Measurements from ENCODE around the gene LHB. TPM values are rescaled to one million over a fixed set of nuclear protein-coding genes. Genes with fewer than 3 reads are reported as not detected.

Gene LHB
- total and polyA plus RNA-seq, 2 donors (not counting 1 experiment from before 2014, with no cell fraction given), result 1.1 to 4.7 TPM

DNA sequence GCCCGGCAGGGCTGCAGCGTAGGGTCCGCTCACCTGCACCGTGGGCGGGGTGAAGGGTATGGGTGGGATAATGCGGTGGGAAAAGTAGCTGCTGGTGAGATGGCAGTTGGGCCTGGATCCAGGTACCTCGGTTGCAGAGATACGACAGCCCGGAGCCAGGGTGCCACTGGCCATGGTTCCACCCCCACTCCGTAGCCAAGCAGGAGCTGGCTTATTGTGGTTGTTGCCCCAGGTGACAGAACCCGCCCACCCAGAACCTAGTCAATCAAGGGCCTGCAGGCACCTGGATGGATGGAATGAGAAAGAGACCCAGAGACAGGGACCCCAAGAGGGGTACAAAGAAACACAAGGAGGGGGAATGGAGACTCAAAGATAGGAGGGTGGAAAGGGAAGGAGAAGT lies 3.5 kb upstream of the LHB start:
- no peaks in the 10 kb centered on the region for H3K79me2 ChIP-seq (ENCODE audit: control insufficient read depth, insufficient read depth, low read length)
- no peak overlapping the region for H3K27ac ChIP-seq (ENCODE audit: low read length in 2 of 2)
- DNase-seq (no peak), ATAC-seq (ENCODE audit: low read depth) (no peak)
- H3K9me3 Mint-ChIP-seq (ENCODE audit: insufficient read depth), result no peaks in the 10 kb centered on the region
- peaks cover 25 to 40% of the 10 kb centered on the region in 2 donors for H3K4me1 ChIP-seq (ENCODE audit: control insufficient read depth in 2 of 2, insufficient read depth in 2 of 2, low read length in 2 of 2)
- peak overlapping the region; percentile 32 for H3K4me2 ChIP-seq (replicated peaks; ENCODE audit: low read depth, low read length, poor library complexity, severe bottlenecking)
- peaks cover 3% of the 10 kb centered on the region for H3K27me3 Mint-ChIP-seq
- no peak overlapping the region for H3K9ac ChIP-seq (ENCODE audit: low read length)
- peaks cover 0 to 9% (median 2%) of the 10 kb centered on the region in 4 experiments for H3K27me3 ChIP-seq (replicated peaks in 1 of 4; ENCODE audit: control extremely low read depth in 1 of 4, control insufficient read depth in 3 of 4, insufficient read depth in 4 of 4, low read length in 3 of 4)
- H4K20me1 ChIP-seq (ENCODE audit: control insufficient read depth, insufficient read depth, low read length, poor library complexity, severe bottlenecking), result no peaks in the 10 kb centered on the region
- H2AFZ ChIP-seq (ENCODE audit: insufficient read depth, low read depth, low read length, poor library complexity, severe bottlenecking), result no peak overlapping the region
- ChIA-PET POLR2A (interaction anchor here (0.6 to 1.4 kb wide), 4 partner anchors 23 to 232 kb away, joined by 4 to 5 read pairs (median 4); partner anchors contain the start of genes GYS1, LIN7B and RUVBL2), CTCF (interaction anchor here (1.0 kb wide), 1 partner anchor 50 kb away, joined by 3 read pairs; no protein-coding TSS in a partner anchor)
- peak overlapping the region; percentile 89 for H3K4me3 Mint-ChIP-seq
- TF ChIP-seq EZH2 (IDR thresholded peaks at IDR 0.05; ENCODE audit: borderline replicate concordance, insufficient read depth, low read depth, low read length, poor library complexity, severe bottlenecking) (no peak), CTCF (IDR thresholded peaks at IDR 0.05) (no peak)
- intact Hi-C loops (cut with micrococcal nuclease), result no loop called here
- peaks cover 34% of the 10 kb centered on the region for H3K4me1 Mint-ChIP-seq
- H3K9me3 ChIP-seq (ENCODE audit: control extremely low read depth in 1 of 3, control insufficient read depth in 2 of 3, insufficient read depth in 1 of 3, low read length in 2 of 3), result no peaks in the 10 kb centered on the region
- no peak overlapping the region for H3K27ac Mint-ChIP-seq
- 90% methylated on average over 9 of the region's 11 CpGs for WGBS (ENCODE audit: insufficient coverage)
- no peaks in the 10 kb centered on the region for H3K36me3 ChIP-seq (replicated peaks in 1 of 2; ENCODE audit: control extremely low read depth in 1 of 2, control insufficient read depth in 1 of 2, extremely low read depth in 1 of 2, insufficient read depth in 2 of 2, low read length in 1 of 2)
- no peak overlapping the region for H3K4me3 ChIP-seq (ENCODE audit: control extremely low read depth in 1 of 5, extremely low read depth in 1 of 5, insufficient read depth in 1 of 5, low read depth in 2 of 5, low read length in 4 of 5)

GRCh38 chr19:49019242-49019932 lies 2.5 kb upstream of the LHB start:
- peak overlapping the region; percentile 89 for H3K4me3 Mint-ChIP-seq
- intact Hi-C loops (cut with micrococcal nuclease), result loop anchor here (2.0 kb wide), 1 partner anchor 27 kb away; the partner anchor contains the start of genes GYS1 and RUVBL2
- peak overlapping the region; percentile 88 for H2AFZ ChIP-seq (ENCODE audit: insufficient read depth, low read depth, low read length, poor library complexity, severe bottlenecking)
- ATAC-seq (ENCODE audit: low read depth) (peak; percentile 61), DNase-seq (peak; percentile 78)
- no peak overlapping the region for H3K27ac ChIP-seq (ENCODE audit: low read length in 2 of 2)
- peak overlapping the region; percentile 64 for H3K27ac Mint-ChIP-seq
- no peaks in the 10 kb centered on the region for H3K9me3 ChIP-seq (ENCODE audit: control extremely low read depth in 1 of 3, control insufficient read depth in 2 of 3, insufficient read depth in 1 of 3, low read length in 2 of 3)
- ChIA-PET CTCF (interaction anchor here (0.7 to 1.9 kb wide), 6 partner anchors 15 to 55 kb away, joined by 3 to 10 read pairs (median 3); no protein-coding TSS in a partner anchor), POLR2A (interaction anchor here (0.6 to 1.4 kb wide), 7 partner anchors 22 to 878 kb away, joined by 3 to 6 read pairs (median 4); partner anchors contain the start of genes GYS1, LIN7B and RUVBL2)
- no peaks in the 10 kb centered on the region for H4K20me1 ChIP-seq (ENCODE audit: control insufficient read depth, insufficient read depth, low read length, poor library complexity, severe bottlenecking)
- H3K4me3 ChIP-seq (ENCODE audit: control extremely low read depth in 1 of 5, extremely low read depth in 1 of 5, insufficient read depth in 1 of 5, low read depth in 2 of 5, low read length in 4 of 5), result peak overlapping the region in 4 of 5 experiments; percentile 52 to 73 (median 60)
- 12% methylated on average over 39 of the region's 41 CpGs for WGBS (ENCODE audit: insufficient coverage)
- H3K27me3 ChIP-seq (replicated peaks in 1 of 4; ENCODE audit: control extremely low read depth in 1 of 4, control insufficient read depth in 3 of 4, insufficient read depth in 4 of 4, low read length in 3 of 4), result peaks cover 0 to 9% (median 2%) of the 10 kb centered on the region in 4 experiments
- TF ChIP-seq CTCF (IDR thresholded peaks at IDR 0.05) (no peak), EZH2 (IDR thresholded peaks at IDR 0.05; ENCODE audit: borderline replicate concordance, insufficient read depth, low read depth, low read length, poor library complexity, severe bottlenecking) (no peak)
- peak overlapping the region; percentile 99 for H3K4me2 ChIP-seq (replicated peaks; ENCODE audit: low read depth, low read length, poor library complexity, severe bottlenecking)
- peak overlapping the region; percentile 72 for H3K9ac ChIP-seq (ENCODE audit: low read length)
- peaks cover 0 to 4% of the 10 kb centered on the region in 2 experiments for H3K36me3 ChIP-seq (replicated peaks in 1 of 2; ENCODE audit: control extremely low read depth in 1 of 2, control insufficient read depth in 1 of 2, extremely low read depth in 1 of 2, insufficient read depth in 2 of 2, low read length in 1 of 2)
- peaks cover 25 to 40% of the 10 kb centered on the region in 2 donors for H3K4me1 ChIP-seq (ENCODE audit: control insufficient read depth in 2 of 2, insufficient read depth in 2 of 2, low read length in 2 of 2)
- H3K9me3 Mint-ChIP-seq (ENCODE audit: insufficient read depth), result no peaks in the 10 kb centered on the region
- H3K4me1 Mint-ChIP-seq, result peaks cover 34% of the 10 kb centered on the region
- H3K79me2 ChIP-seq (ENCODE audit: control insufficient read depth, insufficient read depth, low read length), result no peaks in the 10 kb centered on the region
- no peaks in the 10 kb centered on the region for H3K27me3 Mint-ChIP-seq

Data from B cell (primary cell).